IMR-90 (cell line): ENCODE measurements around the gene KIF18B. TPM values are rescaled to one million over a fixed set of nuclear protein-coding genes. Genes with fewer than 3 reads are reported as not detected.
A peak's percentile ranks its signal among the peaks of the same experiment; 100 is the strongest.

ENCODE experiments used
- ATAC-seq: fragments of 200-7000 bp; cut with Tn5 transposase; 2 replicates; pipeline ENCODE4 v1.9.1; 2020; ENCODE audit warnings: low read depth, mild to moderate bottlenecking, moderate library complexity
- BruUV-seq: library from RNA; stranded (reverse); fragments of 400-500 nt; replicated peaks from 2 replicates; lab custom pipeline; 2021; lab: Mats Ljungman, UMichigan
- CTCF ChIA-PET: fragments of 300-600 bp; formaldehyde crosslinking; extraction: SDS; loops from one replicate; lab custom pipeline; 2021; ENCODE audit warnings: antibody characterized with exemption; lab: Yijun Ruan, JAX
- POLR2A ChIA-PET: fragments of 300-600 bp; sonication (Branson Sonifier 250); formaldehyde crosslinking; loops from one replicate; lab custom pipeline; 2022; ENCODE audit warnings: antibody characterized with exemption; ENCODE audit not compliant: unreplicated experiment; lab: Charles Lee
- DNase-seq: peaks from one replicate; pipeline ENCODE4 v3.0.0; 2013
- H2AFZ ChIP-seq: replicated peaks from 2 replicates; pipeline ENCODE3; 2013; ENCODE audit warnings: low read length, mild to moderate bottlenecking; ENCODE audit not compliant: poor library complexity
- H2AK5ac ChIP-seq: 2 replicates; pipeline ENCODE4 v1.6.1; 2013; ENCODE audit warnings: low read depth, low read length, inconsistent platforms
- H2AK9ac ChIP-seq: replicated peaks from 2 replicates; pipeline ENCODE3; 2013; ENCODE audit warnings: mild to moderate bottlenecking, low read depth, low read length, moderate library complexity; ENCODE audit not compliant: poor library complexity
- H2BK120ac ChIP-seq: 2 replicates; pipeline ENCODE4 v1.6.1; 2013; ENCODE audit warnings: low read depth, low read length, inconsistent platforms
- H2BK15ac ChIP-seq: 3 replicates; pipeline ENCODE4 v1.6.1; 2013; ENCODE audit warnings: low read depth, low read length, inconsistent platforms
- H2BK20ac ChIP-seq: 2 replicates; pipeline ENCODE4 v1.6.1; 2013; ENCODE audit warnings: low read depth, mild to moderate bottlenecking, inconsistent platforms, low read length, moderate library complexity
- H2BK5ac ChIP-seq: 2 replicates; pipeline ENCODE4 v1.6.1; 2013; ENCODE audit warnings: mild to moderate bottlenecking, low read depth, low read length, inconsistent platforms; ENCODE audit not compliant: poor library complexity, severe bottlenecking
- H3K14ac ChIP-seq: replicated peaks from 2 replicates; pipeline ENCODE4 v1.6.1; 2013; ENCODE audit warnings: low read depth, low read length, inconsistent platforms
- H3K18ac ChIP-seq: 2 replicates; pipeline ENCODE4 v1.6.1; 2013; ENCODE audit warnings: low read depth, low read length, control low read depth
- H3K23ac ChIP-seq: 2 replicates; pipeline ENCODE4 v1.6.1; 2013; ENCODE audit warnings: low read depth, low read length, inconsistent platforms
- H3K27ac ChIP-seq: 2 replicates; pipeline ENCODE4 v1.5.1; 2013; ENCODE audit warnings: mild to moderate bottlenecking, control low read depth, low read length; ENCODE audit not compliant: insufficient read depth
- H3K27me3 ChIP-seq: 2 replicates; pipeline ENCODE4 v1.6.1; 2013; ENCODE audit warnings: low read length; ENCODE audit not compliant: control insufficient read depth, insufficient read depth
- H3K36me3 ChIP-seq: 2 replicates; pipeline ENCODE4 v1.6.1; 2013; ENCODE audit warnings: low read length, mixed read lengths; ENCODE audit not compliant: control insufficient read depth, insufficient read depth
- H3K4ac ChIP-seq: 2 replicates; pipeline ENCODE4 v1.6.1; 2013; ENCODE audit warnings: low read depth, low read length, inconsistent platforms
- H3K4me1 ChIP-seq: 2 replicates; pipeline ENCODE4 v1.6.1; 2013; ENCODE audit warnings: low read length, mixed read lengths; ENCODE audit not compliant: control insufficient read depth, insufficient read depth
- H3K4me2 ChIP-seq: 2 replicates; pipeline ENCODE4 v1.6.1; 2013; ENCODE audit warnings: low read depth, mild to moderate bottlenecking, control low read depth, low read length, moderate library complexity
- H3K4me3 ChIP-seq: 2 replicates; pipeline ENCODE4 v1.5.1; 2013; ENCODE audit warnings: low read depth, mild to moderate bottlenecking, control low read depth, low read length, moderate library complexity; ENCODE audit not compliant: insufficient read depth
- H3K56ac ChIP-seq: 2 replicates; pipeline ENCODE4 v1.6.1; 2013; ENCODE audit warnings: low read length, inconsistent platforms; ENCODE audit not compliant: insufficient read depth; ENCODE audit errors: extremely low read depth
- H3K79me1 ChIP-seq, 2 experiments: 2 replicates each; pipeline ENCODE4 v1.6.1; 2013; ENCODE audit warnings: low read length in 2 of 2, inconsistent platforms in 1 of 2, low read depth in 1 of 2
- H3K9ac ChIP-seq: 2 replicates; pipeline ENCODE4 v1.6.1; 2013; ENCODE audit warnings: low read depth, low read length, control low read depth
- H3K9me1 ChIP-seq: 2 replicates; pipeline ENCODE4 v1.6.1; 2013; ENCODE audit warnings: low read length, inconsistent platforms; ENCODE audit not compliant: insufficient read depth
- H3K9me3 ChIP-seq: 2 replicates; pipeline ENCODE4 v1.6.1; 2013; ENCODE audit warnings: low read length; ENCODE audit not compliant: control insufficient read depth, insufficient read depth
- H4K20me1 ChIP-seq: 2 replicates; pipeline ENCODE4 v1.6.1; 2013; ENCODE audit warnings: low read length, inconsistent platforms; ENCODE audit not compliant: insufficient read depth
- H4K5ac ChIP-seq: 2 replicates; pipeline ENCODE4 v1.6.1; 2013; ENCODE audit warnings: mild to moderate bottlenecking, low read depth, low read length, control low read depth
- H4K8ac ChIP-seq, 2 experiments: 2 replicates each; pipeline ENCODE4 v1.6.1; 2013; ENCODE audit warnings: low read depth in 2 of 2, low read length in 2 of 2, control low read depth in 1 of 2, inconsistent platforms in 1 of 2
- H4K91ac ChIP-seq: 2 replicates; pipeline ENCODE4 v1.6.1; 2013; ENCODE audit warnings: low read depth, low read length, inconsistent platforms; ENCODE audit not compliant: insufficient read depth
- CEBPB ChIP-seq: IDR thresholded peaks from 2 replicates; pipeline ENCODE4 v1.6.1; 2012; ENCODE audit warnings: low read depth, low read length, improper control_type of control experiment
- CHD1 ChIP-seq: IDR thresholded peaks from 2 replicates; pipeline ENCODE4 v1.6.1; 2012; ENCODE audit warnings: low read depth, low read length, improper control_type of control experiment
- FOS ChIP-seq: fragments of 150-350 bp; IDR thresholded peaks from 2 replicates; pipeline ENCODE4 v1.6.1; 2016; ENCODE audit warnings: low read depth, low read length
- MAFK ChIP-seq: IDR thresholded peaks from 2 replicates; pipeline ENCODE4 v1.6.1; 2012; ENCODE audit warnings: low read depth, low read length, improper control_type of control experiment
- MAZ ChIP-seq: IDR thresholded peaks from 2 replicates; pipeline ENCODE4 v1.6.1; 2012; ENCODE audit warnings: low read depth, mild to moderate bottlenecking, low read length, improper control_type of control experiment, moderate library complexity, borderline replicate concordance
- NFE2L2 ChIP-seq: fragments of 150-350 bp; IDR thresholded peaks from 2 replicates; pipeline ENCODE4 v1.6.1; 2016; ENCODE audit warnings: low read depth, mild to moderate bottlenecking, low read length
- POLR2A ChIP-seq: IDR thresholded peaks from 2 replicates; pipeline ENCODE4 v1.6.1; 2012; ENCODE audit warnings: mild to moderate bottlenecking, low read depth, low read length
- RAD21 ChIP-seq: IDR thresholded peaks from 2 replicates; pipeline ENCODE4 v1.6.1; 2012; ENCODE audit warnings: low read length, improper control_type of control experiment
- RFX5 ChIP-seq: IDR thresholded peaks from 2 replicates; pipeline ENCODE4 v1.8.0; 2012; ENCODE audit warnings: low read depth, mild to moderate bottlenecking, low read length, moderate library complexity
- WGBS, 2 experiments: methylation state at CpG; one replicate each; pipeline versions ENCODE4 v1.1.5 to v1.1.7; 2013; ENCODE audit warnings: missing lambda C conversion rate in 2 of 2; ENCODE audit not compliant: insufficient read length in 1 of 2; ENCODE audit errors: extremely low coverage in 2 of 2; 5-methylcytosine and 5-hydroxymethylcytosine counted together
- dilution Hi-C: fragments of 300-500 bp; cut with HindIII; formaldehyde crosslinking; loops from one replicate; pipeline ENCODE4 v1.14.3; 2018; ENCODE audit warnings: low sequenced_read_pairs; ENCODE audit not compliant: unreplicated experiment
- in situ Hi-C: fragments of 300-500 bp; cut with MboI; formaldehyde crosslinking; loops from 3 replicates; pipeline ENCODE4 v1.14.3; 2019; ENCODE audit warnings: low sequenced_read_pairs, inconsistent platforms, mixed read lengths
- intact Hi-C: fragments of 100-400 bp; cut with micrococcal nuclease; formaldehyde crosslinking; loops from 2 replicates; pipeline ENCODE4 v1.10.0; 2022
- polyA plus RNA-seq, 3 experiments: library from polyadenylated mRNA; depleted of rRNA; stranded (reverse); fragments of >200 nt; gene quantifications; 2 replicates each; pipeline ENCODE4 v1.2.3, GENCODE V29; 2012; ENCODE audit warnings: low replicate concordance in 1 of 3
- total RNA-seq: library from RNA; depleted of rRNA; stranded (reverse); fragments of >200 nt; gene quantifications from 2 replicates; pipeline ENCODE4 v1.2.3, GENCODE V29; 2012
- TF ChIP-seq, protein P1 (sequence below): fragments of 150-350 bp; IDR thresholded peaks from 2 replicates; pipeline ENCODE4 v1.6.1; 2017; ENCODE audit warnings: mild to moderate bottlenecking, antibody characterized with exemption, low read length, low read depth
- TF ChIP-seq, protein P2 (sequence below): conservative IDR thresholded peaks from 2 replicates; pipeline ENCODE4 v1.5.1; 2012; ENCODE audit warnings: mild to moderate bottlenecking, low read depth, low read length, improper control_type of control experiment
- TF ChIP-seq, protein P3 (sequence below): fragments of 150-350 bp; IDR thresholded peaks from 2 replicates; pipeline ENCODE4 v1.6.1; 2016; ENCODE audit warnings: low read depth, mild to moderate bottlenecking, low read length, moderate library complexity, borderline replicate concordance

The KIF18B gene
- total and polyA plus RNA-seq, 2 of the 4 experiments (the other 2 are of a cell fraction), result 1.3 to 16.0 TPM

DNA sequence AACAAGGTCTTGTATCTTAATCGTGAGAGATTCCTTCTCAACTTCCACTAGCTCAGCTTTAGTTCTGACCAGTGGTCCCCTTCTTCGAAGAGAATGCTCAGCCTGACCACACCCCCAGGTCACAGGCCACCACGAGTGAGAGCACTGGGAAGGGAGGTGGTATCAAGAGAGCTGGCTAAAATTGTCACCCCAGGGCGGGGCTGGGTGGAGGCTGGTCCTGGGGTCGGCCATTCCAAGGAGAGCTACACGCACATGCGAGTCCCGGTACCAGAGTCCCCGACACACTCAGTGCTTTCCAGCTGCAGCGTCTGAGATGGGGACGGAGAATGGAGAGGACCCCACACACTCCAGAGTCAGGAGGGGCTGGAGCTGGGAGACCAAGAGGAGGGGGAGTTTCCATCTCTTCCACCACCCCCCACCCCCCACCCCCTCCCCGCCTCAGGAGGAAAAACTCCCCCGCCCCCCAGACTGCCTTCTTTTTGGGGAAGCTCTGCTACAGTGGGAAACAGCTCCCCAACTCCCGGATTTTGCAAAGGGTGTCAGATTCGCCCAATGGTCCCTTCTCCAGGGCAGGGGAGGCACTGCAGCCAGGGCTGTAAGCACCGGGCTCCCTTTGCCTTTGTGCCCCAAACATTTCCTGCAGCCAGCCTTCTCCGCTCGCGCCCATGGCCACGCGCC lies 18.9 kb upstream of the KIF18B start (continued):
- TF ChIP-seq MAZ, result no peak

DNA sequence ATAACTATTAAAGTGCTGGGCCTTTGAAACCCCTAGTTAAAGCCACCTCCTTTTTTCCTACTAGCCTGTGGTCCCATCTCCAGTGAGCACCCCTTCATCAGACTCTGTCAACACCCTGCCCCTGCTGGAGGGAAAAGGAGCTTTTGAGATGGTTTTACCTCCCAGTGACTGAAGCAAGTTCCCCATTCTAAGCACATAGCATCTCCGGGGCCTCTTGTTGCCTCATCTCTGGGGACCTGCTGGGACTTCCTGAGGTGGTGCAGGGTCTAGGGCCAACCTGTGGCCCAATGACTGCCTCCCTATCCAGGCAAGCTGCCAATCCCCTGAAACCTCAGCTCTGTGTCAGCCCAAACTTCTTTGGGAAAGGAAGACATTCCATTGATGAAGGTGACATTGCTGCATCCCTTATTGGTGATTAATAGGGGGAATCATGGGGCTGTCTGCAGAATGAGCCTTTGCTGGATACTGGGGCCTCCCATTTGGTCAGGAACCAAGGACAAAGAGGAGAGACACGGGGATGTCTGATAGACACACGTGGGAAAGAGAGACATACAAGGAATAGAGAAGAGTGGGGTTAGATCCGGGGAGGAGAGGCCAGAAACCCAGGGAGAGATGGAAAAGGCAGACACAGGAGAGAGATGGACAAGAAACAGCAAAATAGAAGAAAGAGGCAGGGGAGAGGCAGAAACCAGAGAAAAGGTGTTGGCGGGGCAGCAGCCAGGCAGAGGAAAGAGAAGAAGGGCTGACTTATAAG lies 18.1 kb upstream of the KIF18B start:
- dilution Hi-C loops (no loop called here), intact Hi-C loops (no loop called here), in situ Hi-C loops (no loop called here)
- H4K91ac ChIP-seq, result no peak overlapping the region
- H2AFZ ChIP-seq, result no peak overlapping the region
- H4K20me1 ChIP-seq, result no peaks in the 10 kb centered on the region; the same call in 1 of the 2 replicates
- H3K4me2 ChIP-seq, result no peak overlapping the region
- H2BK120ac ChIP-seq, result no peak overlapping the region
- ATAC-seq (no peak), DNase-seq (no peak)
- H3K4me1 ChIP-seq, result peaks cover 4% of the 10 kb centered on the region; the same call in 1 of the 2 replicates
- no peak overlapping the region for H3K4me3 ChIP-seq
- H3K36me3 ChIP-seq, result no peaks in the 10 kb centered on the region
- H3K14ac ChIP-seq, result no peak overlapping the region
- H2AK9ac ChIP-seq, result peak overlapping the region; percentile 19
- no peak overlapping the region for H3K4ac ChIP-seq
- no peaks in the 10 kb centered on the region for H3K79me1 ChIP-seq
- H3K9ac ChIP-seq, result no peak overlapping the region
- H4K5ac ChIP-seq, result no peak overlapping the region
- CTCF ChIA-PET, result no interaction called here
- POLR2A ChIA-PET, result no interaction called here
- no peak overlapping the region for H2BK20ac ChIP-seq
- no peaks in the 10 kb centered on the region for H3K9me1 ChIP-seq
- no peak overlapping the region for H4K8ac ChIP-seq
- no peak overlapping the region for H2BK5ac ChIP-seq
- H3K9me3 ChIP-seq, result no peaks in the 10 kb centered on the region
- no peak overlapping the region for H3K27ac ChIP-seq
- no peak overlapping the region for H3K18ac ChIP-seq
- no peak overlapping the region for H3K56ac ChIP-seq
- 70% methylated on average over 4 of the region's 5 CpGs; no CpG with 5 or more reads in 1 of the 2 experiments for WGBS, 2 experiments
- no peak overlapping the region for H2AK5ac ChIP-seq
- BruUV-seq, result no TSS peak
- H3K23ac ChIP-seq, result no peak overlapping the region
- H2BK15ac ChIP-seq, result no peak overlapping the region
- peaks cover 52% of the 10 kb centered on the region for H3K27me3 ChIP-seq
- TF ChIP-seq, protein P1, sequence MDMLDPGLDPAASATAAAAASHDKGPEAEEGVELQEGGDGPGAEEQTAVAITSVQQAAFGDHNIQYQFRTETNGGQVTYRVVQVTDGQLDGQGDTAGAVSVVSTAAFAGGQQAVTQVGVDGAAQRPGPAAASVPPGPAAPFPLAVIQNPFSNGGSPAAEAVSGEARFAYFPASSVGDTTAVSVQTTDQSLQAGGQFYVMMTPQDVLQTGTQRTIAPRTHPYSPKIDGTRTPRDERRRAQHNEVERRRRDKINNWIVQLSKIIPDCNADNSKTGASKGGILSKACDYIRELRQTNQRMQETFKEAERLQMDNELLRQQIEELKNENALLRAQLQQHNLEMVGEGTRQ, result no peak
- TF ChIP-seq CHD1, result no peak
- TF ChIP-seq POLR2A, result no peak
- TF ChIP-seq MAZ, result no peak
- TF ChIP-seq NFE2L2, result no peak
- TF ChIP-seq, protein P2, sequence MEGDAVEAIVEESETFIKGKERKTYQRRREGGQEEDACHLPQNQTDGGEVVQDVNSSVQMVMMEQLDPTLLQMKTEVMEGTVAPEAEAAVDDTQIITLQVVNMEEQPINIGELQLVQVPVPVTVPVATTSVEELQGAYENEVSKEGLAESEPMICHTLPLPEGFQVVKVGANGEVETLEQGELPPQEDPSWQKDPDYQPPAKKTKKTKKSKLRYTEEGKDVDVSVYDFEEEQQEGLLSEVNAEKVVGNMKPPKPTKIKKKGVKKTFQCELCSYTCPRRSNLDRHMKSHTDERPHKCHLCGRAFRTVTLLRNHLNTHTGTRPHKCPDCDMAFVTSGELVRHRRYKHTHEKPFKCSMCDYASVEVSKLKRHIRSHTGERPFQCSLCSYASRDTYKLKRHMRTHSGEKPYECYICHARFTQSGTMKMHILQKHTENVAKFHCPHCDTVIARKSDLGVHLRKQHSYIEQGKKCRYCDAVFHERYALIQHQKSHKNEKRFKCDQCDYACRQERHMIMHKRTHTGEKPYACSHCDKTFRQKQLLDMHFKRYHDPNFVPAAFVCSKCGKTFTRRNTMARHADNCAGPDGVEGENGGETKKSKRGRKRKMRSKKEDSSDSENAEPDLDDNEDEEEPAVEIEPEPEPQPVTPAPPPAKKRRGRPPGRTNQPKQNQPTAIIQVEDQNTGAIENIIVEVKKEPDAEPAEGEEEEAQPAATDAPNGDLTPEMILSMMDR, result no peak
- TF ChIP-seq MAFK, result no peak
- TF ChIP-seq RFX5, result no peak
- TF ChIP-seq, protein P3, sequence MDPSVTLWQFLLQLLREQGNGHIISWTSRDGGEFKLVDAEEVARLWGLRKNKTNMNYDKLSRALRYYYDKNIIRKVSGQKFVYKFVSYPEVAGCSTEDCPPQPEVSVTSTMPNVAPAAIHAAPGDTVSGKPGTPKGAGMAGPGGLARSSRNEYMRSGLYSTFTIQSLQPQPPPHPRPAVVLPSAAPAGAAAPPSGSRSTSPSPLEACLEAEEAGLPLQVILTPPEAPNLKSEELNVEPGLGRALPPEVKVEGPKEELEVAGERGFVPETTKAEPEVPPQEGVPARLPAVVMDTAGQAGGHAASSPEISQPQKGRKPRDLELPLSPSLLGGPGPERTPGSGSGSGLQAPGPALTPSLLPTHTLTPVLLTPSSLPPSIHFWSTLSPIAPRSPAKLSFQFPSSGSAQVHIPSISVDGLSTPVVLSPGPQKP, result no peak
- TF ChIP-seq CEBPB, result no peak
- no peak for TF ChIP-seq FOS
- TF ChIP-seq RAD21, result no peak
